Measurements from ENCODE around the gene SLC66A2. TPM values are rescaled to one million over a fixed set of nuclear protein-coding genes. Genes with fewer than 3 reads are reported as not detected.
A peak's percentile ranks its signal among the peaks of the same experiment; 100 is the strongest.

Gene SLC66A2
- total and polyA plus RNA-seq, 2 of the 13 experiments (the other 11 are each of a cell fraction or from before 2014, with no cell fraction given) = 33.5 to 41.9 TPM

DNA sequence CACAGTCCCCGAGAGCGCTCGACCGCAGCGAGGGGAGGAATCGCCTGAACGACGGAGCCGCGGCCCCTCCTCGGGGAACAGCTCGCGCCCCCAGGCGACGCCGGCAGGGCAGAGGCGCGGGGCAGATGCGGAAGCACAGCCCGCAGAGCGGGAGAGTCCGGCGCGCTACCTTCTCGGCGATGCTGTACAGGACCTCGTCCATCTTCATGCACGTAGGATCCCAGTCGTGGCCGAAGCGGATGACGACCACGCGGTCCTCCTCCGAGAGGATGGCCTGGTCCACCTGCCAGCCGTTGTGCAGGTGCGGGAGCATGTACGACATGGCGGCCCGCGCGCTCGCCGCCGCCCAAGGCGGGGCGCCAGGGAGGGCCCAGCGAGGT, 36.6 kb upstream of the SLC66A2 start (continued):
- TF ChIP-seq, protein P1, sequence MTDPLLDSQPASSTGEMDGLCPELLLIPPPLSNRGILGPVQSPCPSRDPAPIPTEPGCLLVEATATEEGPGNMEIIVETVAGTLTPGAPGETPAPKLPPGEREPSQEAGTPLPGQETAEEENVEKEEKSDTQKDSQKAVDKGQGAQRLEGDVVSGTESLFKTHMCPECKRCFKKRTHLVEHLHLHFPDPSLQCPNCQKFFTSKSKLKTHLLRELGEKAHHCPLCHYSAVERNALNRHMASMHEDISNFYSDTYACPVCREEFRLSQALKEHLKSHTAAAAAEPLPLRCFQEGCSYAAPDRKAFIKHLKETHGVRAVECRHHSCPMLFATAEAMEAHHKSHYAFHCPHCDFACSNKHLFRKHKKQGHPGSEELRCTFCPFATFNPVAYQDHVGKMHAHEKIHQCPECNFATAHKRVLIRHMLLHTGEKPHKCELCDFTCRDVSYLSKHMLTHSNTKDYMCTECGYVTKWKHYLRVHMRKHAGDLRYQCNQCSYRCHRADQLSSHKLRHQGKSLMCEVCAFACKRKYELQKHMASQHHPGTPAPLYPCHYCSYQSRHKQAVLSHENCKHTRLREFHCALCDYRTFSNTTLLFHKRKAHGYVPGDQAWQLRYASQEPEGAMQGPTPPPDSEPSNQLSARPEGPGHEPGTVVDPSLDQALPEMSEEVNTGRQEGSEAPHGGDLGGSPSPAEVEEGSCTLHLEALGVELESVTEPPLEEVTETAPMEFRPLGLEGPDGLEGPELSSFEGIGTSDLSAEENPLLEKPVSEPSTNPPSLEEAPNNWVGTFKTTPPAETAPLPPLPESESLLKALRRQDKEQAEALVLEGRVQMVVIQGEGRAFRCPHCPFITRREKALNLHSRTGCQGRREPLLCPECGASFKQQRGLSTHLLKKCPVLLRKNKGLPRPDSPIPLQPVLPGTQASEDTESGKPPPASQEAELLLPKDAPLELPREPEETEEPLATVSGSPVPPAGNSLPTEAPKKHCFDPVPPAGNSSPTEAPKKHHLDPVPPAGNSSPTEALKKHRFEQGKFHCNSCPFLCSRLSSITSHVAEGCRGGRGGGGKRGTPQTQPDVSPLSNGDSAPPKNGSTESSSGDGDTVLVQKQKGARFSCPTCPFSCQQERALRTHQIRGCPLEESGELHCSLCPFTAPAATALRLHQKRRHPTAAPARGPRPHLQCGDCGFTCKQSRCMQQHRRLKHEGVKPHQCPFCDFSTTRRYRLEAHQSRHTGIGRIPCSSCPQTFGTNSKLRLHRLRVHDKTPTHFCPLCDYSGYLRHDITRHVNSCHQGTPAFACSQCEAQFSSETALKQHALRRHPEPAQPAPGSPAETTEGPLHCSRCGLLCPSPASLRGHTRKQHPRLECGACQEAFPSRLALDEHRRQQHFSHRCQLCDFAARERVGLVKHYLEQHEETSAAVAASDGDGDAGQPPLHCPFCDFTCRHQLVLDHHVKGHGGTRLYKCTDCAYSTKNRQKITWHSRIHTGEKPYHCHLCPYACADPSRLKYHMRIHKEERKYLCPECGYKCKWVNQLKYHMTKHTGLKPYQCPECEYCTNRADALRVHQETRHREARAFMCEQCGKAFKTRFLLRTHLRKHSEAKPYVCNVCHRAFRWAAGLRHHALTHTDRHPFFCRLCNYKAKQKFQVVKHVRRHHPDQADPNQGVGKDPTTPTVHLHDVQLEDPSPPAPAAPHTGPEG (CRISPR knock-in tag; IDR thresholded peaks at IDR 0.05) = peak; percentile 93
- TF ChIP-seq, protein P2, sequence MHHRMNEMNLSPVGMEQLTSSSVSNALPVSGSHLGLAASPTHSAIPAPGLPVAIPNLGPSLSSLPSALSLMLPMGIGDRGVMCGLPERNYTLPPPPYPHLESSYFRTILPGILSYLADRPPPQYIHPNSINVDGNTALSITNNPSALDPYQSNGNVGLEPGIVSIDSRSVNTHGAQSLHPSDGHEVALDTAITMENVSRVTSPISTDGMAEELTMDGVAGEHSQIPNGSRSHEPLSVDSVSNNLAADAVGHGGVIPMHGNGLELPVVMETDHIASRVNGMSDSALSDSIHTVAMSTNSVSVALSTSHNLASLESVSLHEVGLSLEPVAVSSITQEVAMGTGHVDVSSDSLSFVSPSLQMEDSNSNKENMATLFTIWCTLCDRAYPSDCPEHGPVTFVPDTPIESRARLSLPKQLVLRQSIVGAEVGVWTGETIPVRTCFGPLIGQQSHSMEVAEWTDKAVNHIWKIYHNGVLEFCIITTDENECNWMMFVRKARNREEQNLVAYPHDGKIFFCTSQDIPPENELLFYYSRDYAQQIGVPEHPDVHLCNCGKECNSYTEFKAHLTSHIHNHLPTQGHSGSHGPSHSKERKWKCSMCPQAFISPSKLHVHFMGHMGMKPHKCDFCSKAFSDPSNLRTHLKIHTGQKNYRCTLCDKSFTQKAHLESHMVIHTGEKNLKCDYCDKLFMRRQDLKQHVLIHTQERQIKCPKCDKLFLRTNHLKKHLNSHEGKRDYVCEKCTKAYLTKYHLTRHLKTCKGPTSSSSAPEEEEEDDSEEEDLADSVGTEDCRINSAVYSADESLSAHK (CRISPR knock-in tag; IDR thresholded peaks at IDR 0.05; ENCODE audit: borderline replicate concordance) = no peak
- TF ChIP-seq, protein P3, sequence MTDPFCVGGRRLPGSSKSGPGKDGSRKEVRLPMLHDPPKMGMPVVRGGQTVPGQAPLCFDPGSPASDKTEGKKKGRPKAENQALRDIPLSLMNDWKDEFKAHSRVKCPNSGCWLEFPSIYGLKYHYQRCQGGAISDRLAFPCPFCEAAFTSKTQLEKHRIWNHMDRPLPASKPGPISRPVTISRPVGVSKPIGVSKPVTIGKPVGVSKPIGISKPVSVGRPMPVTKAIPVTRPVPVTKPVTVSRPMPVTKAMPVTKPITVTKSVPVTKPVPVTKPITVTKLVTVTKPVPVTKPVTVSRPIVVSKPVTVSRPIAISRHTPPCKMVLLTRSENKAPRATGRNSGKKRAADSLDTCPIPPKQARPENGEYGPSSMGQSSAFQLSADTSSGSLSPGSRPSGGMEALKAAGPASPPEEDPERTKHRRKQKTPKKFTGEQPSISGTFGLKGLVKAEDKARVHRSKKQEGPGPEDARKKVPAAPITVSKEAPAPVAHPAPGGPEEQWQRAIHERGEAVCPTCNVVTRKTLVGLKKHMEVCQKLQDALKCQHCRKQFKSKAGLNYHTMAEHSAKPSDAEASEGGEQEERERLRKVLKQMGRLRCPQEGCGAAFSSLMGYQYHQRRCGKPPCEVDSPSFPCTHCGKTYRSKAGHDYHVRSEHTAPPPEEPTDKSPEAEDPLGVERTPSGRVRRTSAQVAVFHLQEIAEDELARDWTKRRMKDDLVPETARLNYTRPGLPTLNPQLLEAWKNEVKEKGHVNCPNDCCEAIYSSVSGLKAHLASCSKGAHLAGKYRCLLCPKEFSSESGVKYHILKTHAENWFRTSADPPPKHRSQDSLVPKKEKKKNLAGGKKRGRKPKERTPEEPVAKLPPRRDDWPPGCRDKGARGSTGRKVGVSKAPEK (CRISPR knock-in tag; IDR thresholded peaks at IDR 0.05; ENCODE audit: borderline replicate concordance) = peak; percentile 67; the same call in 1 of the 2 replicates
- TF ChIP-seq HDAC2 (CRISPR knock-in tag; IDR thresholded peaks at IDR 0.05) = 0 out of 2 replicates have a peak, but pooled peaks have one; percentile 13
- peak; percentile 82; the same call in 1 of the 2 replicates for TF ChIP-seq ZNF343 (CRISPR knock-in tag; IDR thresholded peaks at IDR 0.05)
- no peak for TF ChIP-seq ZNF382 (CRISPR knock-in tag; IDR thresholded peaks at IDR 0.05; ENCODE audit: borderline replicate concordance)
- peak; percentile 19; the same call in 1 of the 2 replicates for TF ChIP-seq KAT8 (CRISPR knock-in tag; IDR thresholded peaks at IDR 0.05)
- TF ChIP-seq, protein P4, sequence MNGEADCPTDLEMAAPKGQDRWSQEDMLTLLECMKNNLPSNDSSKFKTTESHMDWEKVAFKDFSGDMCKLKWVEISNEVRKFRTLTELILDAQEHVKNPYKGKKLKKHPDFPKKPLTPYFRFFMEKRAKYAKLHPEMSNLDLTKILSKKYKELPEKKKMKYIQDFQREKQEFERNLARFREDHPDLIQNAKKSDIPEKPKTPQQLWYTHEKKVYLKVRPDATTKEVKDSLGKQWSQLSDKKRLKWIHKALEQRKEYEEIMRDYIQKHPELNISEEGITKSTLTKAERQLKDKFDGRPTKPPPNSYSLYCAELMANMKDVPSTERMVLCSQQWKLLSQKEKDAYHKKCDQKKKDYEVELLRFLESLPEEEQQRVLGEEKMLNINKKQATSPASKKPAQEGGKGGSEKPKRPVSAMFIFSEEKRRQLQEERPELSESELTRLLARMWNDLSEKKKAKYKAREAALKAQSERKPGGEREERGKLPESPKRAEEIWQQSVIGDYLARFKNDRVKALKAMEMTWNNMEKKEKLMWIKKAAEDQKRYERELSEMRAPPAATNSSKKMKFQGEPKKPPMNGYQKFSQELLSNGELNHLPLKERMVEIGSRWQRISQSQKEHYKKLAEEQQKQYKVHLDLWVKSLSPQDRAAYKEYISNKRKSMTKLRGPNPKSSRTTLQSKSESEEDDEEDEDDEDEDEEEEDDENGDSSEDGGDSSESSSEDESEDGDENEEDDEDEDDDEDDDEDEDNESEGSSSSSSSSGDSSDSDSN (CRISPR knock-in tag; IDR thresholded peaks at IDR 0.05) = peak; percentile 87
- TF ChIP-seq ZNF430 (CRISPR knock-in tag; IDR thresholded peaks at IDR 0.05) = peak; percentile 93
